ENCODE data around the gene CNTN1.

Gene CNTN1

GRCh38 chr12:40992674-40993073, 300.4 kb downstream of the CNTN1 start:
- H3K27ac ChIP-seq: no peak overlapping the region
- TF ChIP-seq CTCF (conservative IDR thresholded peaks at IDR 0.05): no peak

- TF ChIP-seq CTCF (conservative IDR thresholded peaks at IDR 0.05): no peak
- no peak overlapping the region for H3K27ac ChIP-seq
Observed at GRCh38 chr12:40993158-40993557, 300.9 kb downstream of the CNTN1 start.

- H3K27ac ChIP-seq: no peak overlapping the region
- TF ChIP-seq CTCF (conservative IDR thresholded peaks at IDR 0.05): no peak
Observed at GRCh38 chr12:40996091-40996490, 303.9 kb downstream of the CNTN1 start.

DNA sequence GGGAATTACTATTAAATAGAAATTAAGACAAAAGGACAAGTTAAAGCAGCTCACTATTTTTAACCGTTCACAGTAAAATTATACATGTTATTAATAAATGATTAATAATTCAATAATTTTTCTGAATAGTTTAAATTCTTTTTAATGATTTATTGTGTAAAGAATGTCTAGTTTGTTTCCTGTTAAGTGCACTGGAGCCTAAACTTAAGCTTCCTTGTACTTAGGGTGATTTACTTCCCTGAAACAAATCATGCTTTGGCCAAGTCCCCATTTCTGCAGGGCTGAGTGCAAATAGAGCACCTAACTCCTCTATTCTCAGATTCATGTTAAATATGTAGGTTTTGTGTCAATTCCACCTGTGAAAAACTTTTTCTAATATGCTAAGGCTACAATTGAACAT, 307.0 kb downstream of the CNTN1 start:
- no peak for TF ChIP-seq CTCF (conservative IDR thresholded peaks at IDR 0.05)
- H3K27ac ChIP-seq: no peak overlapping the region

GRCh38 chr12:41008472-41008871, 316.2 kb downstream of the CNTN1 start:
- TF ChIP-seq CTCF (conservative IDR thresholded peaks at IDR 0.05): no peak
- H3K27ac ChIP-seq: no peak overlapping the region

- no peak; the same call in 1 of the 2 replicates for TF ChIP-seq CTCF (conservative IDR thresholded peaks at IDR 0.05)
- H3K27ac ChIP-seq: no peak overlapping the region
Observed at GRCh38 chr12:41011939-41012338, 319.7 kb downstream of the CNTN1 start.

GRCh38 chr12:41013881-41014642, 321.8 kb downstream of the CNTN1 start:
- TF ChIP-seq CTCF (conservative IDR thresholded peaks at IDR 0.05): no peak
- H3K27ac ChIP-seq: no peak overlapping the region

Data from VCaP (cell line).